Lower leg skin (tissue), 4 donors: ENCODE results near the gene GPR25. TPM values are rescaled to one million over a fixed set of nuclear protein-coding genes. Genes with fewer than 3 reads are reported as not detected.

Experiments used
- DNase-seq, 2 donors: peaks; one replicate each; pipeline ENCODE4 v3.0.0-alpha.2; 2019; ENCODE audit warnings: low spot score in 2 of 2
- H3K4me3 ChIP-seq: fragments of 200-600 bp; sonication (generic); 2 replicates; pipeline ENCODE4 v1.5.1; 2017; ENCODE audit warnings: mild to moderate bottlenecking, low read depth; ENCODE audit not compliant: poor library complexity, severe bottlenecking
- CTCF ChIP-seq, 3 donors: fragments of 450-650 bp; IDR thresholded peaks; one replicate each; pipeline ENCODE4 v1.5.1; 2016; ENCODE audit warnings: antibody characterized with exemption in 3 of 3, mild to moderate bottlenecking in 3 of 3, moderate library complexity in 2 of 3
- POLR2A ChIP-seq, 2 donors: fragments of 450-650 bp; IDR thresholded peaks; one replicate each; pipeline ENCODE4 v1.6.1; 2016 to 2017; ENCODE audit warnings: antibody characterized with exemption in 2 of 2, mild to moderate bottlenecking in 1 of 2, moderate library complexity in 1 of 2
- WGBS, 2 donors: methylation state at CpG; one replicate each; pipeline ENCODE4 v1.1.5; 2018; 5-methylcytosine and 5-hydroxymethylcytosine counted together
- intact Hi-C: fragments of 100-400 bp; cut with DNase I; formaldehyde crosslinking; loops from one replicate; pipeline ENCODE4 v1.15.0; 2023; ENCODE audit warnings: low total_unique reads
- total RNA-seq, 4 donors: library from RNA; depleted of rRNA; stranded (reverse); fragments of >200 nt; gene quantifications; one replicate each; pipeline ENCODE4 v1.1.0, GENCODE V29; 2016

The GPR25 gene
- total RNA-seq, 4 donors from 2014 or later: not detected

GRCh38 chr1:200904772-200905171 lies 32.0 kb downstream of the GPR25 start:
- no peak for DNase-seq
- intact Hi-C loops: no loop called here
- no peak for TF ChIP-seq CTCF (IDR thresholded peaks at IDR 0.05)
- no peak for TF ChIP-seq POLR2A (IDR thresholded peaks at IDR 0.05)
- no peak overlapping the region for H3K4me3 ChIP-seq

- WGBS, 2 donors: 58 to 61% methylated on average over 4 of the region's 4 CpGs
- no peak for TF ChIP-seq CTCF (IDR thresholded peaks at IDR 0.05)
- no peak for TF ChIP-seq POLR2A (IDR thresholded peaks at IDR 0.05)
- no peak overlapping the region for H3K4me3 ChIP-seq
- intact Hi-C loops: no loop called here
- no peak for DNase-seq
Measured at GRCh38 chr1:200905411-200906052, 32.8 kb downstream of the GPR25 start.

GRCh38 chr1:200906491-200906890 lies 33.7 kb downstream of the GPR25 start:
- TF ChIP-seq POLR2A (IDR thresholded peaks at IDR 0.05) (no peak), CTCF (IDR thresholded peaks at IDR 0.05) (no peak)
- intact Hi-C loops: no loop called here
- no peak for DNase-seq
- no peak overlapping the region for H3K4me3 ChIP-seq
- WGBS, 2 donors: 83 to 88% methylated on average over 2 of the region's 2 CpGs

GRCh38 chr1:200907611-200908097 lies 34.9 kb downstream of the GPR25 start:
- H3K4me3 ChIP-seq: no peak overlapping the region
- TF ChIP-seq CTCF (IDR thresholded peaks at IDR 0.05) (no peak), POLR2A (IDR thresholded peaks at IDR 0.05) (no peak)
- DNase-seq: no peak
- WGBS, 2 donors: 76% methylated on average over 5 of the region's 5 CpGs
- intact Hi-C loops: no loop called here

DNA sequence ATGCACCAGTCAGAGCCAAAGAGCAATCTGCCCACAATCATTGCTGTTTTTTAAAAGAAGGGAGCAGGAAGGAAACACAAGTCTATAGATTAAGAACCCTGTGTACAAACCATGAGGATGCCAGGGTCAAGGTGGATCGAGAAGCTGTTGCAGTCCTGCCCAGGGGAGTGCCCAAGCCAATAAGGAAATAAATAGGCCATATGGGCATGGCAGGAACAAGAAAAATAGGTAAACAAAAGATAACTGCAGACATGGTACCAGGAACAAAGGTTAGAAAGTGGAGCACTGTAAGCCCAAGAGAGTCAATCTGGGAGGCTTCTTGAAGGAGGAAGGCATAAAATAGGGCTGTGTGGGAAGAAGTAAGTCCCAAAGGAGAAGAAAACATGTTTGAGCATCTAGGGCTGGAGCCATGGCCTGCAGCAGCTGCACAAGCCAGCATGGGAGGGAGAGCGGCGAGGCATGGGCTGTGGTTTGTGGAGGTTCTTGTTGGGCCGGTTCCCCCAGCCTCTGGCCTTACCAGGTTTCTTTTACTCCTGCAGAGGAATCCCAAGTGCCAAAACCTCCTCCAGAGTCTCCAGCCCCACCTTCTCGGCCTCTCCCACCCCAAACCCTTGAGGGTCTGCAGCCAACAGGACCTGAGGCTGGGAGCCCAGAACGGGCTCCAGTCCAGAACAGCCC lies 35.5 kb downstream of the GPR25 start:
- no peak overlapping the region for H3K4me3 ChIP-seq
- WGBS, 2 donors: 46 to 57% methylated on average over 6 of the region's 6 CpGs
- intact Hi-C loops: no loop called here
- no peak for DNase-seq
- no peak for TF ChIP-seq CTCF (IDR thresholded peaks at IDR 0.05)
